GM10248 (cell line): ENCODE data around the gene RDH16.
"Not testable (repeated sequence)": the region's sequence is repeated elsewhere in the genome, so short reads cannot be mapped to it uniquely, and the experiment has no call there.

Experiments
- CTCF ChIA-PET: fragments of 300-600 bp; sonication (Branson Sonifier 250); formaldehyde crosslinking; extraction: SDS; loops from one replicate; lab custom pipeline; 2021; ENCODE audit warnings: antibody characterized with exemption; lab: Yijun Ruan, JAX
- POLR2A ChIA-PET: fragments of 350-650 bp; sonication (Branson Sonifier 250); formaldehyde crosslinking; extraction: SDS; loops from one replicate; lab custom pipeline; 2020; ENCODE audit warnings: antibody characterized with exemption; lab: Yijun Ruan, JAX
- DNase-seq: peaks from one replicate; pipeline ENCODE4 v3.0.0; 2012; ENCODE audit errors: extremely low spot score
- TF ChIP-seq, protein P1 (sequence below): IDR thresholded peaks from 2 replicates; pipeline ENCODE4 v1.5.1; 2012; ENCODE audit warnings: mild to moderate bottlenecking, low read depth; ENCODE audit errors: extremely low read depth, missing control alignments, control extremely low read depth

Gene RDH16

DNA sequence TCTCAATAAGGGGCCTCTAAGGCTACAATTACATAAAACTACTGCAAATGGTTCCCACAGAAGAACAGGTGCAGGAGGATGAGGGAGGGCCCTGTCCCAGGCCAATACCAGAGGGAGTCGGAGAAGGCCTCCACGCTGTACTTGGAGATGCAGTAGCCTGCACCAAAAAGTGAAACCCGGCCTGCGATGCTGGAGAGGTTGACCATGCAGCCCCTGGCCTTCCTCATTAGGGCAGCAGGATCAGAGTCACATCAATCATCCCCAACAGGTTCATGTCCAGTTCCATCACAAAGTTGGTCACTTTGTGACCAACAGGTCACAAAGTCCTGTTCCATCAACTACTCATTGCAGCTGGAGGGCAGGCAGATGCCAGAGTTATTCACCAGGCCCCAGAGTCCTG lies 26.0 kb upstream of the RDH16 start:
- ChIA-PET POLR2A (no interaction called here), CTCF (no interaction called here)
- TF ChIP-seq, protein P1, sequence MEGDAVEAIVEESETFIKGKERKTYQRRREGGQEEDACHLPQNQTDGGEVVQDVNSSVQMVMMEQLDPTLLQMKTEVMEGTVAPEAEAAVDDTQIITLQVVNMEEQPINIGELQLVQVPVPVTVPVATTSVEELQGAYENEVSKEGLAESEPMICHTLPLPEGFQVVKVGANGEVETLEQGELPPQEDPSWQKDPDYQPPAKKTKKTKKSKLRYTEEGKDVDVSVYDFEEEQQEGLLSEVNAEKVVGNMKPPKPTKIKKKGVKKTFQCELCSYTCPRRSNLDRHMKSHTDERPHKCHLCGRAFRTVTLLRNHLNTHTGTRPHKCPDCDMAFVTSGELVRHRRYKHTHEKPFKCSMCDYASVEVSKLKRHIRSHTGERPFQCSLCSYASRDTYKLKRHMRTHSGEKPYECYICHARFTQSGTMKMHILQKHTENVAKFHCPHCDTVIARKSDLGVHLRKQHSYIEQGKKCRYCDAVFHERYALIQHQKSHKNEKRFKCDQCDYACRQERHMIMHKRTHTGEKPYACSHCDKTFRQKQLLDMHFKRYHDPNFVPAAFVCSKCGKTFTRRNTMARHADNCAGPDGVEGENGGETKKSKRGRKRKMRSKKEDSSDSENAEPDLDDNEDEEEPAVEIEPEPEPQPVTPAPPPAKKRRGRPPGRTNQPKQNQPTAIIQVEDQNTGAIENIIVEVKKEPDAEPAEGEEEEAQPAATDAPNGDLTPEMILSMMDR = no peak
- DNase-seq = peak; percentile 3

DNA sequence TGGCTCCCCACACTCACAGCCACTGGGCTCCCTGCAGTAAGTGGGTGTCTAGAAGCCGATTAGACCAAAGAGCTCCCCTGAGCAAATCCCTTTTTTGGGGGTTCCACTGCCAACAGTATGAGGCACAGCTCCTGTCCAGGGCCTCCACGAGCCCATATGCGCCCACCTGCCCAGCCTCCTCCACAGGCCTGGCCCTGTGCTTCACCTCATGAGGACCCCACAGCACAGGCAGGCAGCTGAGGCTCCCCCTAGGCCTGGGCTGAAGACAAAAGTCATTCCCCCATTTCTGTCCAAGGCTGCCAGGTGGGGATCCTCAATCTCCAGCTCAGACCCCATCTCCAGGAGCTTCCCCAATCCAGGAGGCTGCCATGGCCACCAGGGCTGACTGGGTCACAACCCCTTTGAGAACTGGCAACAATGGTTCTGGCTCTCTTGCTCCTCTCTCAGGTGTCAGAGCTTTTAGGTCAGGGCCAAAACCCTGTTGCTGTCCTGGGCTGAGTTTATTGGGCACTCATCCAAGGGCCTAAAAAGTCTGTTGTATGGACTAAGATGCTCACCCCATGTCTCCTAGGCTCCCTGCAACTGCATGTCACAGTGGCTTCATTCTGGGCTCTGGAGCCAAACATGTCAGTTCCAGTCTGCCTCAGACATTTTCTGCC lies 25.3 kb upstream of the RDH16 start:
- POLR2A ChIA-PET = not testable (repeated sequence)
- peak; percentile 6 for DNase-seq
- CTCF ChIA-PET = interaction anchor here (1.6 kb wide), 1 partner anchor 129 kb away, joined by 4 read pairs; no protein-coding TSS in a partner anchor

DNA sequence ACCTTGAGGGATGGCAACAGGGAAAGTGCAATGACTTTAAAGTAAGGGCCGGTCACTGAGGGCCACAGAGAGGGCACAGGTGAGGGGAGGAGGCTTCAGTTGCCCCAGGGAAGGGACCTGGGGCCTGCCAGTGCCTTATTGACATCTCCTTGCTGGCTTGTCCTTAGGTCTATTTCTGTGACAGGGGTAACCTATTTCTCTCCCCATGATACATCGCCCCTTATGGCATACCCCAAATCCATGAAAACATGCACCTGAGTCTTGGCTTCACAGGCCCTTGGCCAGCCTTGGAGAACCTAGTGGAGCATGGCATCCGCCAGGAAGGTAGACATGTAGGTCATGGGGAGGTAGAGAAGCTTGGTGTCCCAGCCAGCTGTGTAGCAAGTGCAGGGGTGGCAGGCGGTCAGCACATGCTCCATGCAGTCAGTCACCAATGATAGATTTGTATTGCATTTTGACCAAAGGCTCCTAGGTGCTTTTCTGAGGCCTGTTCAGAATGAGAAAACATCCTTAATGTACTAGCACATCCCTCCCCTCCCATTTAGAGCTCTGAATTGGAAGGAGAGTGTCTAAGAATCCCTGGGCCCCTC lies 23.6 kb upstream of the RDH16 start:
- DNase-seq = no peak
- ChIA-PET CTCF (interaction anchor here (0.8 to 2.0 kb wide), 6 partner anchors 20 to 222 kb away, joined by 3 to 4 read pairs (median 3); no protein-coding TSS in a partner anchor), POLR2A (no interaction called here)
- TF ChIP-seq, protein P1 = no peak

DNA sequence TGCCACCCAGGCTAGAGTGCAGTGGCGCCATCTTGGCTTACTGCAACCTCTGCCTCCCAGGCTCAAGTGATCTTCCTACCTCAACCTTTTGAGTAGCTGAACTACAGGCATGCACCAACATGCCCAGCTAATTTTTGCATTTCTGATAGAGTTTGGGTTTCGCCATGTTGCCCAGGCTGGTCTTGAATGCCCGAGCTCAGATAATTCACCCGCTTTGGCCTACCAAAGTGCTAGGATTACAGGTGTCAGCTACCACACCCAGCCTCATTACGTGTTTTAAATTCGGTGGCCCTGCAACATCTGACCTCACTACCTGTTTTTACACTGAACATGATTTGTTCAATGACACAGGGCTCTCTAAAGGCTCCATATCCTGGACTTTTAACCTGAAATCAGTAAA lies 22.9 kb upstream of the RDH16 start:
- POLR2A ChIA-PET = no interaction called here
- CTCF ChIA-PET = interaction anchor here (2.0 kb wide), 1 partner anchor 140 kb away, joined by 4 read pairs; no protein-coding TSS in a partner anchor

DNA sequence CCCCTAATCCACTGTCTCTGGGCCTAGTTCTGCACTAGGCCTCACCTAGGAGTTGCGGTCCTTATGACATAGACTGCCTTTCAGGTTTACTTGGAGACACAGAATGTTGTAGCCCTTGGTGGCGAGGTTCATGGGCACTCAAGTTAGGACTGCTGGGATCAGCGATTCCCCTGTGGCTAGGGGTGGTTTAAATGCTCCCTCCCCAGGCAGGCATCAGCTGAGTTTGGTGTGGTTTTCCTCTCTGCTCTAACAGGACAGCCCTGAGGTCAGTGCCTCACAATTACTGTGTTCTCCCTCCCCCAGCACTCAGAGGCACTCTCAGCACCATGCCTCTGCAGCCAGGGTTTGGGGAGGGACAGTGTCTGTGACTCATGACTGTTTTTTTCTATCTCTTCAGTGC lies 22.2 kb upstream of the RDH16 start:
- TF ChIP-seq, protein P1 = no peak
- ChIA-PET POLR2A (no interaction called here), CTCF (interaction anchor here (1.4 kb wide), 1 partner anchor 8 kb away, joined by 7 read pairs; no protein-coding TSS in a partner anchor)
- no peak for DNase-seq

More for the DNA sequence above, 22.9 kb upstream of the RDH16 start:
- TF ChIP-seq, protein P1 = no peak
- no peak for DNase-seq

DNA sequence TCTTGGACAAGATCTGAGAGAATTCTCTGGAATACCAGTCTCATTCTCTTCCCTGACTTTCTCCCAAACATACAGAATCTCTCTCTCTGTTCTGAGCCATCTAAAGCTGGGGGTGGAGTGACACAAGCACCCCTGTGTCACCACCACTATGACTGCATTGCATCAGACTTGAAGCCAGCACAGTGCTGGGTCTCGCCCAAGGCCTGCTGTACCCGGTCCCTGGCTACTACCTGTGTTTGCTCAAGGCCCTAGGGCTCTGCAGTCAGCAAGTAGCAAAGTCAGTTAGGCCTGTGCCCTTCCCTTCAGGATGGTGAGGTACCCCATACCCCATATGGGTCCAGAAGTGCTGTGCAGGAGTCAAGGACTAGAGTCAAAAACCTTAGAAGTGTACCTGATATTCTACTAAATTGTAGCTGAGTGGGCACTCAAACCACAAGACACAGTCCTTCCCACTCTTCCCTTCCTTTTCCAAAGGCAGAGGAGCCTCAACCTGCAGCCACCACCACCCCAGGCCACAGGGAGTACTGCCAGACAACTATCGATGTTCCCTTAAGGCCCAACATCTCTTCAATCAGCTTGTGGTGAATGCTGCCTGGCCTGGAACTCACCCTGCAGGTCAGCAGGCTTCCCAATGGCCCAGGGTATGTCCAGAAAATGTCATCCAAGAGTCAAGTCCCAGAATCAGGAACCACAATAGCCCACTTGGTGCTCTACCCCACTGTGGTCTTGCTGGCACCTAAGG lies 21.2 kb upstream of the RDH16 start:
- ChIA-PET POLR2A (no interaction called here), CTCF (interaction anchor here (1.4 kb wide), 1 partner anchor 9 kb away, joined by 7 read pairs; no protein-coding TSS in a partner anchor)
- no peak for DNase-seq
- TF ChIP-seq, protein P1 = no peak

DNA sequence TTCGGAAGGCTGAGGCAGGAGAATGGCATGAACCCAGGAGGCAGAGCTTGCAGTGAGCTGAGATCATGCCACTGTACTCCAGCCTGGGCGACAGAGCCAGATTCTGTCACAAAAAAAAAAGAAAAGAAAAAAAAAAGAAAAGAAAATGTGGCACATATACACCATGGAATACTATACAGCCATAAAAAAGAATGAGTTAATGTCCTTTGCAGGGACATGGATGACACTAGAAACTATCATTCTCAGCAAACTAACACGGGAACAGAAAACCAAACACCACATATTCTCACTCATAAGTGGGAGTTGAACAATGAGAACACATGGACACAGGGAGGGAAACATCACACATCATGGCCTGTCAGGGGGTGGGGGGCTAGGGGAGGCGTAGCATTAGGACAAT lies 20.0 kb upstream of the RDH16 start:
- POLR2A ChIA-PET, DNase-seq, CTCF ChIA-PET: not testable (repeated sequence)

DNA sequence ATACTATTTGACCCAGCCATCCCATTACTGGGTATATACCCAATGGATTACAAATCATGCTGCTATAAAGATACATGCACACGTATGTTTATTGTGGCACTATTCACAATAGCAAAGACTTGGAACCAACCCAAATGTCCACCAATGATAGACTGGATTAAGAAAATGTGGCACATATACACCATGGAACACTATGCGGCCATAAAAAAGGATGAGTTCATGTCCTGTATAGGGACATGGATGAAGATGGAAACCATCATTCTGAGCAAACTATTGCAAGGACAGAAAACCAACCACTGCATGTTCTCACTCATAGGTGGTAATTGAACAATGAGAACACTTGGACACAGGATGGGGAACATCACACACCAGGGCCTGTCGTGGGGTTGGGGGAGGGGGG lies 16.8 kb upstream of the RDH16 start:
- POLR2A ChIA-PET, CTCF ChIA-PET, DNase-seq: not testable (repeated sequence)

DNA sequence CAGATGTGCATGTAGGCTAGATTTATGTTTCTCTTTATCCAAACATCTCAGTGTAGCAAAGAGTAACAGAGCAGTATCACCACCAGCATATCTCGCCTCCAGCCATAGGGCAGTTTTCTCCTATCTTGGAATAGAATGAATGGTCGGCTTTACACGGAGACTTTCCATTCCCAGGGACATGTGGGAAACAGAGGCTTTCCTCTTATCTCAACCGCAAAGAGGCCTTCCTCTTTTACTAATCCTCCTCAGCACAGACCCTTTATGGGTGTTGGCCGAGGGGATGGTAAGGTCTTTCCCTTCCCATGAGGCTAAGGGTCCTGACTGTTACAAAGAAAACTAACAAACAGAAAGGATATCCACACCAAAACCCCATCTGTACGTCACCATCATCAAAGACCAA lies 11.5 kb upstream of the RDH16 start:
- CTCF ChIA-PET = interaction anchor here (0.9 kb wide), 1 partner anchor 19 kb away, joined by 5 read pairs; no protein-coding TSS in a partner anchor
- POLR2A ChIA-PET, DNase-seq: not testable (repeated sequence)

DNA sequence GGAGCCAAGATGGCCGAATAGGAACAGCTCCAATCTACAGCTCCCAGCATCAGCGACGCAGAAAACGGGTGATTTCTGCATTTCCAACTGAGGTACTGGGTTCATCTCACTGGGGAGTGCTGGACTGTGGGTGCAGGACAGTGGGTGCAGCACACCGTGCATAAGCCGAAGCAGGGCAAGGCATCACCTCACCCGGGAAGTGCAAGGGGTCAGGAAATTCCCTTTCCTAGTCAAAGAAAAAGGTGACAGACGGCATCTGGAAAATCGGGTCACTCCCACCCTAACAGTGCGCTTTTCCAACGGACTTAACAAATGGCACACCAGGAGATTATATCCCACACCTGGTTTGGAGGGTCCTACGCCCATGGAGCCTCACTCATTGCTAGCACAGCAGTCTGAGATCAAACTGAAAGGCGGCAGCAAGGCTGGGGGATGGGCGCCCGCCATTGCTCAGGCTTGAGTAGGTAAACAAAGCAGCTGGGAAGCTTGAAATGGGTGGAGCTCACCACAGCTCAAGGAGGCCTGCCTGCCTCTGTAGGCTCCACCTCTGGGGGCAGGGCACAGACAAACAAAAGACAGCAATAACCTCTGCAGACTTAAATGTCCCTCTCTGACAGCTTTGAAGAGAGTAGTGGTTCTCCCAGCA lies 8.7 kb upstream of the RDH16 start:
- CTCF ChIA-PET, DNase-seq, POLR2A ChIA-PET: not testable (repeated sequence)

DNA sequence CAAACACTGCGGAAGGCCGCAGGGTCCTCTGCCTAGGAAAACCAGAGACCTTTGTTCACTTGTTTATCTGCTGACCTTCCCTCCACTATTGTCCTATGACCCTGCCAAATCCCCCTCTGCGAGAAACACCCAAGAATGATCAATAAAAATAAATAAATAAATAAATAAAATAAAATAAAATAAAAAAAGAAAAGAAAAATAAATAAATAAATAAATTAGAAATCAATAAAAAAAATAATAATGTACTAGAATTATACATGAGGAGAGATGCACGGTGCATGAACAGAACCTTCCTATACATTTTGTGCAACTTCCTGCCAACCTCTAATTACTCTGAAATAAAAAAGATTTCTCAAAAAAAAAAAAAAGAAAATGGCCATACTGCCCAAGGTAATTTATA lies 7.7 kb upstream of the RDH16 start:
- CTCF ChIA-PET, DNase-seq, POLR2A ChIA-PET: not testable (repeated sequence)
